HG02884 (cell line): ENCODE data around the gene RFX7.

Experiments
- ATAC-seq: cut with Tn5 transposase; IDR thresholded peaks from one replicate; pipeline ENCODE4 v1.9.1; 2021; ENCODE audit warnings: mild to moderate bottlenecking, moderate library complexity; ENCODE audit not compliant: unreplicated experiment

RFX7 gene

DNA sequence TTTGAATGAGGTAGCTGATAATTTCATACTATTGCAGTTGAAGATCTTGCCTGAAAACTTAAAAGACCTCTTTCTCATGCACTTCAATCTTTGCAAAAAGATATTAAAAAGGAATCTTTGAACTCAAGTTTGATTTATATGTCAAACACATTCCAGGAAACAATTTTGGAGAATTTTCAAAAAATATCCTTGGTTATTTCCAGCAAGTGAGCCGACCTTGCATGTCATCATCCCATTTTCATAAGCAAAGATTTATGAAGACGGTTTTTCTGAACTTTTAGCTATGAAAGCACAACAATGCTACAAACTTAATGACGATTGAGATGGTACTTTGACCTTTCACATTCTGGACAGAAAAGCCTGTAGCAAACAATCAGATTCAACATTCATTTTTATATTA, 95.6 kb downstream of the RFX7 start:
- no peak for ATAC-seq

DNA sequence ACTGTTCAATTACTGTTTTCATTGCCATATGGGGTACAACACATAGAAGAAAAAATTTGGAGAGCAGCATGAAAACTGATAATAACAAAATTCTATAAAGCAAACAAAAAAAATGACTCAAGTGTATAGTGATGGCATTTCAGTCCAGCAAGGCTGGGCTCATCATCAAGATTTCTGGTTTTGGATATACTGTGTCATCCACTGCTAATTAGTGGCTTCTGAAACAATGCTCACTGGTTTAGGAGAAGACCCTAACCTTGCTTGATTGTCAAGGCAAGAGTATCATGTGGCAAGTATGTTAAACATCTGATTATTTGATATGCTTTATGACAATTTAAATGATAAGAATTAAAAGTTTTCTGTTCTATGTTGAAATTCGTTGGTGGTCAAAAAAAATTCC, 96.9 kb downstream of the RFX7 start:
- ATAC-seq: no peak

DNA sequence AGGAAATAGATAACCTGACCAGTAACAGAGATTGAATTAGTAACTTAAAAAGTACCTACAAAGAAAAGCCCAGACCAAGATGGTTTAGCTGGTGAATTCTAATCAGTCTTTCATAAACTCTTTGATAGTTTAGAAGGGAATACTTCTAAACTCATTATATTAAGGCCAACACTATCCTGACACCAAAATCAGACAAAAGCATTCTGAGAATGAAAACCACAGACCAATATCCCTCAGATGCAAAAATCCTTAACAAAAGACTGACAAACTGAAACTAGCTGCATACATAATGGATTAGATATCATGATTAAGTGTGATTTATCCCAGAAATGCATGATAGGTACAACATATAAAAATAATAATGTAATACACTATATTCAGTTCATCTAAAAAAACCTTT, 115.6 kb downstream of the RFX7 start:
- no peak for ATAC-seq

DNA sequence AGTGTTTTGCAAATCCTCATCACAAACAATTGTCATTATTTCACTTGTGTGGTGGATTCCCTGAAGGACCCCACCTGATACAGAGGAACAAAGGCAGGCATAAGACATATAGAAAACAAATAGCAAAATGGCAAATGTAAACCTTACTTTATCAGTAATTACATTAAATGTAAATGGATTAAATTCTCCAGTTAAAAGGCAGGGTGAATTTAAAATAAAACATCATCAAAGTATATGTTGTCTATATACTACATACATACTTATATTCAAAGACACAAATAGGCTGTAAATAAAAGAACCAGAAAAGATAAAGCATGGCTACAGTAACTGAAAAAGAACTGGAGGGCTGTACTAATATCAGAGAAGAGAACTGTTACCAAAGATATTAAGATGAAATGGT, 117.3 kb downstream of the RFX7 start:
- ATAC-seq: no peak

DNA sequence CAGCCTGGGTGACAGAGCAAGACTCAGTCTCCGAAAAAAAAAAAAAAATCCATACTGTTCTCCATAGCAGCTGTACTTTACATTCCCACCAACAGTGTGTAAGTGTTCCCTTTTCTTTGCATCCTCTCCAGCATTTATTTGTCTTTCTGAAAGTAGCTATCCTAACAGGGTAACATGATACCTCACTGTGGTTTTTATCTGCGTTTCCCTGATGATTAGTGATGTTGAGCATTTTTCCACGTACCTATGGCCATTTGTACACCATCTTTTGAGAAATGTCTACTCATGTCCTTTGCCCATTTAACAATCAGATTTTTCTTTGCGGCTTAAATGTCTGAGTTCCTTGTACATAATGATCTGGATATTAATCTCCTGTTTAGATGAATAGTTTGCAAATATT, 119.3 kb downstream of the RFX7 start:
- ATAC-seq: no peak

DNA sequence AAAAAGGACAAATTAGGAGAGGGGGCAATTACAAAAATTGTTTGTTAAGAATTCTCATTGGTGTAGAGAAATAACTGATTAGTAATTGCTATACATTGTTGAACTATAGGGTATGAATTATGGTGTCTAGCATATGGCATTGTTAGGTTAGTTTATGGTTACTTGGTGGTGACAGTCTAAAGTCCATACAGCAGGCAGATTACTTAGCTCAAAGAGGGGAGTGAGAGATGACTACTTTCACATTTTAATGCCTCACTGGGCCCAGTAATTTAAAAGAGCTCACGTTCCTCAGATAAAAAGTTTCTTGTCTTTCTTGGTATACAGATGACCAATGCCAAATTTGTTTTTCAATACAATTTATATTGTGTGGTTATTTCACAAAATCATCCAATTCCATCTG, 137.8 kb downstream of the RFX7 start:
- no peak for ATAC-seq

DNA sequence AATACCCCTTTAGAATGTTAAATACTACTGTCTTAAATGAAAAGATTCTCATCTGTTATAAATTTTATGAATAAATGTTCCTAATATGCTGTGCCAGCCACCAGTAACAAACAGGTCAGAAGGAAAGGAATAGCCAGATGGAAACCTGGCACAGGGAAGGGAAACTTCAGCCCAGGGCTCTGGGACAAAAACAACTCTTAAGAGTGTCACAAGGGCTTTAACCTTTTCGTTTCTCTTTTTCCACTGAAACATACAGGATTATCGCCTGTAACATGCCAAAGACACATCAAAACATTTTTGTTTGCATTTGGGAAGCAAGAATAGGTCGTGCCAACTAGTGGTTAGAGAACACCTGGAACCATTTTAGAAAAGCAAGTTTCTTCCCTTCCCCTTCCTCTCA, 141.2 kb downstream of the RFX7 start:
- ATAC-seq: no peak

DNA sequence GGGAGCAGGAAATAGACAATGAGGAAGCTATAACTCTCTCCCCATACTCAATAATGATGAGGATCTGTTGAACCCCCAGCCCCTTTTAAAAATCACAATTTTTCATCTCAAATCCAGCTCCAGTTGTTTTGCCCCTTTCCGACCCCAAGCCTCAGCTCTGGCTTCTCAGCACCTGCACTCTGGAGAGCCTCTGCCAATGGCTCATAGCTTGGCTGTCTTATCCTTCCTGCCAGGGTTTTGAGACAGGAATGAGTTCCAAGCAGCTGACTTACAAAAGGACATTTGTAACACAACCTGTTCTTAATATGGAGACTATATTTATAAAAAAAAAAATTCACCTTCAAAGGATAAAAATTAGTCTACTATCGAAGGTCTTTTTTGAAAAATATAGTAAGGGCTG, 144.4 kb downstream of the RFX7 start:
- ATAC-seq: no peak

DNA sequence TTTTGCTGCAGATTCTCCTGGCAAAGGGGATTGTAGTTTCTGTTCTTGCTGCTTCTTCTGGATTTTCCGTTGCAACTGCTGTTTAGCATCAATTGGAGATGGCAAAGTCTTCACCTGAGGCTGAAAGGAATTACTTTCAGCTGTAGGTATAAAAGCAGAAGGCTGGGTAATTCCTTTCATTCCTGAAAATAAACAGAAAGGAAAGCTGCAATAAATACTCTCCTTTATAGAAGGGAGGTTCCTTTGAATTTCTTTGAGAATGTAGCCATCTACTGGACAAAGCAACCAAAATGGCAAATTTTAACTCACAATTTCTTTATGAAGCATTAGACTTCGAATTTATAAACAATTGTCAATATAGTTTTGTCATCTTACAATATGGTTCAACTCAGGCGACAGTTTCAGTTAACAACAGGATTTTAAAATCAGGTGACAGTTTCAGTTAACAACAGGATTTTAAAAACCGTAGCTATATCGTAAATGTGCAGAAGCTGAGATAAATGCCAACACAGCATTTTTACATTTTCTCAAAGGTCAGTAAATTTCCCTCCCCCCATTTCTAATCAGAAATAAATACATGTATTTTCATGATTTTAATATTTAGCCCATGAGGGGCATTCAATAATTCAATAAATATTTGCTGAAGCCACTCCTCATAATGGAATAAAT, 145.3 kb downstream of the RFX7 start:
- ATAC-seq: no peak

DNA sequence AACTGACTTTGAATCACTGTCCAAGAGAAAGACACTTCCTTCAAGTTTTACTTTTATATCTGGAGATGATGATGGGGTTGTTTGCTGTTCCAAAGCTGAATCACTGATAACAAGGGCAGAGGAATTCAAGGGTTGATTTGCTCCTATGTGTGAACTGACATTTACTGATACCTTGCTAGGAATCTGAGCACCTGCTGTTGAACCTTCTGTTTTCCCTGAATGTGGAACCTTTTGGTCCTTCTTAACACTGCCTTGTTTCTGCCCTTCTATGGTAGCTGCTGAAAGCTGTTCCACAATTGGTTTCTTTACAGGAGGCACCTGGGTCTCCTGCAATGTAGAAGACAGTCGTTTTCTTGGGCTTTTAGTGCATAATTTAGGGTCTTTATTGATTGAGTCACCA, 148.3 kb downstream of the RFX7 start:
- no peak for ATAC-seq

DNA sequence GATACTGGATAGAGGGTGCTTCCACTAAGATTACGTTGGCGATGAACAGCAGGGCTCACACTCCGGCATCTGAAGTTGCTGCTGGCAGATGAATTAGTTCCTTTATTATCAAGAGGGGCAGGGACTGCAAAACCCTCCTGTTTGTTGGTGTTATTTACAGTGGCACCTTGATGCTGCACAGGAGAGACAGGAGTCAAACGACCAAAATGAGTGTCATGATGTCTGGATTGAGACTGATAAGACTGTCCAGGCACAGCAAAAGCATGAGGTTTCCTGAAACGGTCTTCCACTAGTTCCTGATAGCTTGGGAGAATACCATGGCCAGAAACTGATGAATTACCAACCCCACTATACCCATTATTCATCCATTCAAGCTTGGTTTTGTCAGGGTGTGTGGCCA, 149.5 kb downstream of the RFX7 start:
- ATAC-seq: no peak

DNA sequence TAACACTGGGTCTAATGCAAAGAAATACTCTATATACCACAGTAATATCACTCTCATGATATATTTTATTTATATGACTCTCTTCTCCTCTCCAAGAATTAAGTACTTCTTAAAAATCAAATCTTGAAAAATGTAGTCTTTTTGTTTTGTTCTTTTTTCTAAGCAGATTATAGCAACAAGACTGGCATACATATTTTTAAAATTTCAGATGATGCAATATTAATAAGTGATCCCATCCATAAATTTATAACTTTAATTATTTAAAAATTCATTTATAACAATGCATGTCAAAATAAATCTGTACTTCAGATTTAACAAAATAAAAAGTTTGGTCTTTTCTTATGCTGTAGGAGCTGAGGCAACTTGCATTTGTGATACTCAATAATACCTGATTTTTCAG, 155.3 kb downstream of the RFX7 start:
- ATAC-seq: no peak

DNA sequence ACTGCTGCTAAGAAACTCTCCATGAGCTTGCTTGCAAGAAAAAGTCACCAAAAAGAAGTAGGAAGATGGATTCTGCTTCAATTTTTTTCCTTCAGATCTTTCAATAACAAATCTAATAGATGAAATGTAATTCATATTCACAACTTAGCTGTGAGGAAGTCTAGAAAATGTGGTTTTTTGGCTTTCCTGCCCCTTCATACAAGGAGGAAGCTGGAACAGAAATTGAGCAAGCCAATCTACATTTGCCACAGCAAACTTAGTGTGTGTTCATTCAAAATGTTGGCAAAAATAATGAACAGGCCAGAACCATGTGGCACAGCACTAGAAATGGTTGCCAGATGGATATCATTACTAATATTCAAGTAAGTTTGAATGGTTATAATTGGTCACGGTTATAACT, 157.1 kb downstream of the RFX7 start:
- ATAC-seq: no peak

DNA sequence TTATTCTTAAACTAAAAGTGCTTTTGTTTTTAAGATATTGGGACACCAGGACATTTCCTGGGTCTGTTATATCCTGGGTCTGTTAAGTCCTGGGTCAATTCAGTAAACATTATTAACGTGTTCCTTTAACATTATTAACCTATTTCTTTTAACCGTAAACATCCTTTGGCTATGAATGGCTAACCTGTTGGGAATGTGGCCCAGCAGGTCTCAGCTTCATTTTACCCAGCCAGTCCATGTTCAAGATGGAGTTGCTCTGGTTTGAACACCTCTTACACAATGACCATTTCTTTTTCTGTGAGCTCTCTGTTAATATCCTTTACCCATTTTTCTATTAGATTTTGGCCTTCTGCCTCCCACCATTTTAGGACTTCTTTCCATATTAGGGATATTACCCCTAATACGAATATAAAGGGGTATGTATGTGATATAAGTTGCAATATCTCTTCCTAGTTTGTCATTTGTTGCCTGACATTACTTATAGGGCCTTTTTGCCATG, 161.4 kb downstream of the RFX7 start:
- no peak for ATAC-seq

DNA sequence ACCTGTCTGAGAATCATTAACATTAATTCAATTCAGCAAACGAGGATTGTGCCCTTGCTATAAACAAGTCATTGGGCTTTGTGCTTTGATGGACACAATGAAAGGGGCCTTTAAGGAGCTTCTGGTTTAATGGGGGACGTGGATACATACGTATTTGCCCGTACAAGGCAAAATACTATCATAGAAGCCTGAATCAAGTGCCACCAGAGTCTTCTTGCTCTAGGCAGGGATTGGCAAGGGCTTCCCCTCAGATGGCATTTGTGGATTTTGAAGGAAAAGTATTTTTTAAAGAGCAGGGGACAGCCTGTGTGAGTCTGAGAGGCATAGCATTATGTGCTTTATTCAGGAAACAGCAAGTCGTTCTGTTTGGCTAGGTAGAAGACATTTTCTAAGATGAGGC, 166.6 kb downstream of the RFX7 start:
- no peak for ATAC-seq

DNA sequence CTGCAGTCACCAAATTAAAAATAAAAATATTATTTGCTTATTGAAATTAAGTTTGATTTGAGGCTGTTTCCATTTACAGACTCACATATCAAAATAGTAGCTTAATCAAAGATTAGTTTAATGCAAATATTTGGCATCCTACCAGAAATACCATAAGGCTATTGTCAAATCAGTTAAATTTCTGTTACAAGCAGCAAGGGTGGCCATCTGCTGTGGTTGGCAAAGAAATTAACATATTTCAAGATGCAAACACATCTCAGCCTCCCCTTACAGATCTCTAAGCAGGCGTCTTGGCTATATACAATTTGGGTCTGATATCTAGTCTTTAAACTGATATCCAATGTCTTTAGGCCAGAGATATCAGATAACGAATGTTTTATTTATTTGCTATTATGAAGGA, 167.0 kb downstream of the RFX7 start:
- no peak for ATAC-seq

DNA sequence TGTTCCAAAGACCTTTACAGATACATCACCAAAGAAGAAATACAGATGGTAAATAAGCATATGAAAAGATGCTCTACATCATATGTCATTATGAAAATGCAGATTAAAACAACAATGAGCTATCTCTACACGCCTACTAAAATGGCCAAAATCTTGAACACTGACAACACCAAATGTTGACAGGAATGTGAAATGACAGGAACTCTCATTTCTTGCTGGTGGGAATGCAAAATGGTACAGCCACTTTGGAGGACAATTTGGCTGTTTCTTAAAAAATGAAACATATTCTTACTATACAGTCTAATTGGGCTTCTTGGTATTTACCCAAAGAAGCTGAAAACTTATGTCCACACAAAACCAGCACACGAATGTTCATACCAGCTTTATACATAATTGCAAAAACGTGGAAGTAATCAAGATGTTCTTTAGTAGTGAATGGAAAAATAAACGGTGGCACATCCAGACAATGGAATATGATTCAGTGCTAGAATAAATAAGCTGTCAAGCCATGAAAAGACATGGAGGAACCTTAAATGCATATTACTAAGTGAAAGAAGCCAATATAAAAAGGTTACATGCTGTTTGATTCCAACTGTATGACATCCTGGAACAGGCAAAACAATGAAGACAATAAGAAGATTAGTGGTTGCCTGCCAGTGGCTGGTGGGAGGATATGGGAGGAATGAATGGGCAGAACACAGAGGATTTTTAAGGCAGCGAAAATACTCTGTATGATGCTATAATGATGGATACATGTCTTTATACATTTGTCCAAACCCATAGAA, 169.0 kb downstream of the RFX7 start:
- ATAC-seq: no peak

DNA sequence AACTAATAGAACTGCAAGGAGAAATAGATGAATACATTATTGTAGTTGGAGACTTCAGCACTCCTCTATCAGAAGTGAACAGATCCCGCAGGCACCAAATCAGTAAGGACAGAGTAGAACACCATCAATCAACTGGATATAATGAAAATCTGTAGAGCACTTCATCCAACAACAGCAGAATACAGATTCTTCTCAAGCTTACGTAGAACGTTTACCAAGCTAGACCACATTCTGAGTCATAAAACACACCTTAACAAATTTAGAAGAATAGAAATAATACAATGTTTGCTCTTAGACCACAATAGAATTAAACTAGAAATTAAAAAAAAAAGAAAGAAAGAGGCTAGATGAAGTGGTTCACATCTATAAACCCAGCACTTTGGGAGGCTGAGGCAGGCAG, 179.5 kb downstream of the RFX7 start:
- ATAC-seq: no peak

DNA sequence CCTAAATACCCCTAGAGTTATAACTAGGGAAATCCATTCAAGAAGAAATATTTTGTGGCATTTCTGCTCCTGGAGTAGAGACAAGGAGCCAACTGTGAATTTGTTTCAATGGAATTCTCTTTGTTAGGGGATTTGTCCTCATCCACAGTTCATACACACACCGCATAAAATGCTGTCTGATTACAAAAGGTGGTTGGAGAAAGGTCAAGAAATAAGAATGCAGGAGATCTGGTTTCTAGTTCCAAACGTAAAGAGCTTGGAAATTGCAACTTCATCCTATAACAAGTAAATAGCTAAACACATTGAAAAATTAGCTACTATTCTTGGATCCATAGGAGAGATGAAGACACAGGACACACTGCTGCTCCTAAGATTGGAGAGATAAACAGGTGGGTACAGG, 184.0 kb downstream of the RFX7 start:
- ATAC-seq: no peak

DNA sequence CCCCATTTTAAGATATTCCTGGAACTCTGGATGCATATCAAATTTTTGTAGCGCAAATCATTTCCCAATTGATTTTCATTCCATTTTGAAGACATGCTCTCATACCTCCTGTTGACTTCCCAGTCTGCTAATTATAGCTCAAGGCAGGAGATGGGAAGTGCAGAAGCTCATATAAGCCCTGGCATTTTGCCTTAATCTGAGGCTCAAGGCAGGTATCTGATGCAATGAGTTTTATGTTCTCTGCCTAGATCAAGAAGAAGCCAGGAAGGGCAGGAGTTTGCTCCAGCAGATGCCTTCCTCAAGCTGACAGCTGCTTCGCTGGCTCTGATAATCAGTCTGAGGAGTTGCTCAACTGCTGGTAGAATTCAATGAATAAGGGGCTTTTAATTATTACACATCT, 184.7 kb downstream of the RFX7 start:
- no peak for ATAC-seq

DNA sequence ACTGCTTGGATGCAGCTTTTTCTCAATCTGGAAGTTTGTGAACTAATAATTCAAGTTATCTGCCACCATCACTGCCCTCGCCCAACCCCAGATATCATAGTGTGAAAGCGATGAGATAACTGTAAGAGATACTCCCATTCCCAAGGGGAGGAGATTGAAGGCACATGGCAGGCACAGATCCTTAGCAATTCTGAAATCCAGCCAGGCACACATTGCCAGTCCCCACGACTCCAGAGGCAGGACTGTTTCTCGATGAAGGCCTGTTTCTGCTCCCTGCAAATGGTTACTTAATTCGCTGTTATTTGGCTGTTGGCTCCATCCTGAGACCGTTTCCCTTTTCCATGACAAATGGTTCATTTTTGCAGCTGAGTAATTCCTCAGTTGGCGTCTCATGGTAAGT, 187.1 kb downstream of the RFX7 start:
- ATAC-seq: no peak

DNA sequence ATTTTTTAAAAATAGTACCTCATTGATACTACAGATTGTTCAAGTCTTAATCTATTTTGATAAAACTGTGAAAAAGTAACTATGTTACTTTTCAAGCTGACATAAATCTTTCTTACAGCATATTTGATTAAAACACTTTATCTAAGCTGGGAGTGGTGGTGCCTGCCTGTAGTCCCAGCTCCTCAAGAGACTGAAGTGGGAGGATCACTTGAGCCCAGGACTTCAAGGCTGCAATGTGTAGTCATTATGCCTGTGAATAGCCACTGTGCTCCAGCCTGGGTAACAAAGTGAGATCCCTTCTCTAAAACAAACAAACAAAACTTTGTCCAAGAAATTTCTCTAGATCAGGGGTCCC, 190.7 kb downstream of the RFX7 start:
- no peak for ATAC-seq
